Uterus (tissue), 4 donors: Measurements from ENCODE around the gene THAP4. TPM values are rescaled to one million over a fixed set of nuclear protein-coding genes. Genes with fewer than 3 reads are reported as not detected.

Experiments
- DNase-seq, 2 donors: peaks; one replicate each; pipeline ENCODE4 v3.0.0-alpha.2; 2019 to 2020
- H3K27ac ChIP-seq, 2 donors: fragments of 200-600 bp; sonication (generic); 1 replicate in 1 of 2; 2 replicates in 1 of 2; pipeline ENCODE4 v1.5.1; 2016 to 2018
- H3K27me3 ChIP-seq, 2 donors: fragments of 200-600 bp; sonication (generic); one replicate each; pipeline ENCODE4 v1.5.1; 2018 to 2019; ENCODE audit warnings: control low read depth in 1 of 2
- H3K36me3 ChIP-seq, 2 donors: fragments of 200-600 bp; sonication (generic); one replicate each; pipeline ENCODE4 v1.5.1; 2019; ENCODE audit warnings: control low read depth in 1 of 2
- H3K4me1 ChIP-seq, 2 donors: fragments of 200-600 bp; sonication (generic); one replicate each; pipeline ENCODE4 v1.5.1; 2018 to 2019; ENCODE audit warnings: control low read depth in 1 of 2
- H3K4me3 ChIP-seq, 2 donors: fragments of 200-600 bp; sonication (generic); 1 replicate in 1 of 2; 2 replicates in 1 of 2; pipeline ENCODE4 v1.5.1; 2018 to 2019; ENCODE audit warnings: mild to moderate bottlenecking in 1 of 2
- H3K9me3 ChIP-seq, 2 donors: fragments of 200-600 bp; sonication (generic); one replicate each; pipeline ENCODE4 v1.5.1; 2019; ENCODE audit warnings: control low read depth in 1 of 2
- POLR2A ChIP-seq, 2 donors: fragments of 450-650 bp; IDR thresholded peaks; one replicate each; pipeline ENCODE4 v1.6.1; 2016; ENCODE audit warnings: antibody characterized with exemption in 2 of 2, mild to moderate bottlenecking in 1 of 2, moderate library complexity in 1 of 2
- intact Hi-C: fragments of 100-400 bp; cut with DNase I; formaldehyde crosslinking; loops from one replicate; pipeline ENCODE4 v1.15.1; 2023; ENCODE audit warnings: low total_unique reads
- total RNA-seq, 4 donors: library from RNA; depleted of rRNA in 3 of 4; stranded (reverse); fragments of >200 nt in 3 of 4; gene quantifications; one replicate each; pipeline versions ENCODE4 v1.1.0 to v1.2.4, GENCODE V29; 2014 to 2023
- TF ChIP-seq, protein P1 (sequence below), 4 experiments: fragments of 200-600 bp in 2 of 4; fragments of 450-650 bp in 2 of 4; sonication (generic) in 2 of 4; IDR thresholded peaks; one replicate each; pipeline ENCODE4 v1.5.1; 2016 to 2019; ENCODE audit warnings: antibody characterized with exemption in 4 of 4, mild to moderate bottlenecking in 2 of 4, moderate library complexity in 1 of 4
- donor health status: DM: yes; HTN: yes; CAD: no.

THAP4 gene
- total RNA-seq, 4 donors from 2014 or later = 21.2 to 42.7 (median 28.9) TPM

DNA sequence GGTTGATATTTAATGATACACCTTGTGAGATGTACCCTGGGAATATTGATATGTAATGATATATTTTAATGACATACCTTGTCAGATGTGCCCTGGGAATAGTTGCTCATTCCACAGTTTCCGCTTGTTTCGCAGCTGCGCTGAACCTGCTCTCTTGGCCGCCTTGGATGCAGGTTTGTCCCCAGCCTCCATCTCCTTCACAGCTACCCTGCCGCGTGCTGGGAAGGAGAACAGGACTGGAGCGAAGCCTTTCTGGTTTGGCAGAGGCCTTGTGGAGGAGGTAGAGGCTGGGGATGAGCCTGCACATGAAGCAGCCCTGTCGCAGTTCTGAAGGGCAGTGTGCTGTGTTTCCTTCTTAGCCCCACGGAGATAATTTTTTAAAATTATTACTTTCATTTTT is 15.2 kb upstream of the THAP4 start:
- intact Hi-C loops = no loop called here
- no peak overlapping the region for H3K4me3 ChIP-seq
- H3K36me3 ChIP-seq = no peaks in the 10 kb centered on the region
- TF ChIP-seq POLR2A (IDR thresholded peaks at IDR 0.05) = no peak
- TF ChIP-seq, protein P1, sequence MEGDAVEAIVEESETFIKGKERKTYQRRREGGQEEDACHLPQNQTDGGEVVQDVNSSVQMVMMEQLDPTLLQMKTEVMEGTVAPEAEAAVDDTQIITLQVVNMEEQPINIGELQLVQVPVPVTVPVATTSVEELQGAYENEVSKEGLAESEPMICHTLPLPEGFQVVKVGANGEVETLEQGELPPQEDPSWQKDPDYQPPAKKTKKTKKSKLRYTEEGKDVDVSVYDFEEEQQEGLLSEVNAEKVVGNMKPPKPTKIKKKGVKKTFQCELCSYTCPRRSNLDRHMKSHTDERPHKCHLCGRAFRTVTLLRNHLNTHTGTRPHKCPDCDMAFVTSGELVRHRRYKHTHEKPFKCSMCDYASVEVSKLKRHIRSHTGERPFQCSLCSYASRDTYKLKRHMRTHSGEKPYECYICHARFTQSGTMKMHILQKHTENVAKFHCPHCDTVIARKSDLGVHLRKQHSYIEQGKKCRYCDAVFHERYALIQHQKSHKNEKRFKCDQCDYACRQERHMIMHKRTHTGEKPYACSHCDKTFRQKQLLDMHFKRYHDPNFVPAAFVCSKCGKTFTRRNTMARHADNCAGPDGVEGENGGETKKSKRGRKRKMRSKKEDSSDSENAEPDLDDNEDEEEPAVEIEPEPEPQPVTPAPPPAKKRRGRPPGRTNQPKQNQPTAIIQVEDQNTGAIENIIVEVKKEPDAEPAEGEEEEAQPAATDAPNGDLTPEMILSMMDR (IDR thresholded peaks at IDR 0.05) = no peak
- H3K27ac ChIP-seq = no peak overlapping the region
- DNase-seq = no peak
- H3K4me1 ChIP-seq = no peaks in the 10 kb centered on the region
- no peaks in the 10 kb centered on the region for H3K9me3 ChIP-seq
- no peaks in the 10 kb centered on the region for H3K27me3 ChIP-seq

DNA sequence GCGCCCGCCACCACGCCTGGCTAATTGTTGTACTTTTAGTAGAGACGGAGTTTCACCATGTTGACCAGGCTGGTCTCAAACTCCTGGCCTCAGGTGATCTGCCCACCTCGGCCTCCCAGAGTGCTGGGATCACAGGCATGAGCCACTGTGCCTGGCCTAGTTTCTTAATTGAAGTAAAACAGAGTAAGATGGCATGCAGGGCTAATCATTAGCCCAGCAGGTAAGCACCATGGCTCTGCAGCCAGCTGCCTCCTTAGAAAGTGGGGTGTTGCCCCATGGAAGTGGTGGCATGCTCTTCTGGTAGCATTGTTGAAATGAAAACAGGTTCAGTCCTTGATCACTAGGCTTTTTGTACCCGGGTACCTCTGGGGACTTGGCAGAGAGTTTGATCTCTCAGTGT is 13.0 kb upstream of the THAP4 start:
- intact Hi-C loops = no loop called here
- H3K36me3 ChIP-seq = no peaks in the 10 kb centered on the region
- DNase-seq = no peak

DNA sequence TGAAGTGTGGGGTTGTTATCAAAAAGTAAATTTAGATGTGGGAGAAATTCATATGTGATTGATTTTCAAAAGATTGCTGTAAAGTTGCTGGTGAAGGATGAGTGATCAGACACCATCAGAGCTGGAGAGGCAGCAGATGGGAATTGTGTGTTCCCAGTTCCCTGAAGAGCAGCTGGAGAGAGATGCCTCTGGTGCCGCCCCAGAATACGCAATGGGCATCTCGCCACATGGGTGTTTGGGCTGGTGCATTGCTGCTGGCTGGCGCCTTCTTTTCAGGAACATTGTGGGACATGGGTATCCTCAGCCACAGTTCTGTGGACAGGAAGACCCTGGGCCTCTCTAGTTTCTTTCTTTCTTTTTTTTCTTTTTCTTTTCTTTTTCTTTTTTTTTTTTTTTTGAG is 12.4 kb upstream of the THAP4 start:
- no peak overlapping the region for H3K27ac ChIP-seq
- no peaks in the 10 kb centered on the region for H3K36me3 ChIP-seq
- no peak for DNase-seq
- no peaks in the 10 kb centered on the region for H3K9me3 ChIP-seq
- no peaks in the 10 kb centered on the region for H3K27me3 ChIP-seq
- intact Hi-C loops = no loop called here
- no peak for TF ChIP-seq POLR2A (IDR thresholded peaks at IDR 0.05)
- TF ChIP-seq, protein P1 (IDR thresholded peaks at IDR 0.05) = no peak
- H3K4me3 ChIP-seq = no peak overlapping the region
- no peaks in the 10 kb centered on the region for H3K4me1 ChIP-seq

More for the DNA sequence above, 13.0 kb upstream of the THAP4 start:
- Histone ChIP-seq H3K27me3 (no peaks in the 10 kb centered on the region), H3K4me1 (no peaks in the 10 kb centered on the region), H3K4me3 (no peak overlapping the region), H3K27ac (no peak overlapping the region), H3K9me3 (no peaks in the 10 kb centered on the region)
- TF ChIP-seq, protein P1 (IDR thresholded peaks at IDR 0.05) = no peak
- no peak for TF ChIP-seq POLR2A (IDR thresholded peaks at IDR 0.05)

DNA sequence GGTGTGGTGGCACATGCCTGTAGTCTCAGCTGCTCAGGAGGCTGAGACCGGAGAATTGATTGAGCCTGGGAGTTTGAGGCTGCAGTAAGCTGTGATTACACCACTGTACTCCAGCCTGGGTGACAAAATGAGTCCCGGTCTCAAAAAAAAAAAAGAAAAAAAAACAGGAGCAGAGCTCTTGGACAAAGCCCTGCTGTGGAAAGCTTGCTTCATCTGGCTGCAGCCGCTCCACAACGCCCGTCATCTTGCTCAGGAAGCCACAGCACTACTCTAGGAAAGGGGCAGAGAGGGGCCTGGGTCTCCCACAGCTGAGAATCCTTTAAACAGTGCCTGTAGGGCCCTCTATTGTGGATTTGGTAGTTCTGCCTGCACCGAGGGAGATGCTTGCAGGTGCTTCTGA is 11.5 kb upstream of the THAP4 start:
- Histone ChIP-seq H3K4me3 (no peak overlapping the region), H3K4me1 (no peaks in the 10 kb centered on the region), H3K27ac (no peak overlapping the region), H3K27me3 (no peaks in the 10 kb centered on the region), H3K36me3 (no peaks in the 10 kb centered on the region), H3K9me3 (no peaks in the 10 kb centered on the region)
- intact Hi-C loops = no loop called here
- no peak for DNase-seq
- TF ChIP-seq, protein P1 (IDR thresholded peaks at IDR 0.05) = no peak

DNA sequence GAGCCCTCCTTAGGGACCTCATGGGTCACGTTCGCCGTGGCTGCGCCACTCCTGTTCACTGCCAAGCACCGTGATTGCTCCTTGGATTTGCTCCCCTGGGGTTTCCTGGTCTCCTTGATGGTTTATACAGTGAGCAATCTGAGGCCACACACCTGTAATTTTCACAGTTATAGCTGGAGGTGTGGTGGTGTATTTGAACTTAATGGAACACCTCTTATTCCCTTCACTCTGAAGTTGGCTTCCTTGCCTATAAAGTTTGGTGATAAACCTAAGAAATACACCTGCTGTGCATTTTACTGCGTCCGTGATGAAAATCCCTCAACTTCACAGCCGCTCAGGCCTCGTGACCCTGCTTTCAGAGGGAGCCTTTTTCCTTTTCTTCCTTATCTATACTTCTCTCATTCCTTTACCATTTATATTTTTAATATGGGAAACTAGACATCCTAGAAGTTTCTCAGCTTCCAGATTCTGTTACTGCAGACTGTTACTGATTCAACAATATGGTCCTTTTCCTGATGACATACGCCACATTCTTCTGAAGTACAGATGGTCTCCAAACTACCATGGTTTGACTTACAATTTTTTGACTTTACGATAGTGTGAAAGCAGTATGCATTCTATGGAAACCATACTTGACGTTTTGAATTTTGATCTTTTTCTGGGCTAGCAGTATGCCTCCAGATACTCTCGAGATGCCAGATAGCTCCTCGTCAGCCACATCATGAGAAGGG is 9.1 kb upstream of the THAP4 start:
- no peaks in the 10 kb centered on the region for H3K27me3 ChIP-seq
- TF ChIP-seq POLR2A (IDR thresholded peaks at IDR 0.05) = no peak
- TF ChIP-seq, protein P1 (IDR thresholded peaks at IDR 0.05) = no peak
- intact Hi-C loops = no loop called here
- no peak overlapping the region for H3K4me3 ChIP-seq
- no peaks in the 10 kb centered on the region for H3K9me3 ChIP-seq
- no peaks in the 10 kb centered on the region for H3K36me3 ChIP-seq
- DNase-seq = no peak
- no peaks in the 10 kb centered on the region for H3K4me1 ChIP-seq
- H3K27ac ChIP-seq = no peak overlapping the region
